Liver (tissue), 9 donors: ENCODE results near the gene CASR. TPM values are rescaled to one million over a fixed set of nuclear protein-coding genes. Genes with fewer than 3 reads are reported as not detected.

Experiments
- DNase-seq: peaks from one replicate; pipeline ENCODE4 v3.0.0-alpha.2; 2017; ENCODE audit warnings: low spot score
- H3K27ac ChIP-seq, 2 donors: one replicate each; pipeline ENCODE4 v1.7.0; 2013; ENCODE audit warnings: inconsistent platforms in 2 of 2, low read length in 2 of 2, control low read depth in 1 of 2, low read depth in 1 of 2, mild to moderate bottlenecking in 1 of 2
- H3K27me3 ChIP-seq, 4 donors: one replicate each; pipeline versions ENCODE4 v1.6.1 to v1.7.0; 2013; ENCODE audit warnings: low read length in 3 of 4, inconsistent platforms in 1 of 4, mild to moderate bottlenecking in 1 of 4, moderate library complexity in 1 of 4; ENCODE audit not compliant: control insufficient read depth in 4 of 4, insufficient read depth in 4 of 4
- H3K36me3 ChIP-seq, 4 donors: one replicate each; pipeline versions ENCODE4 v1.6.1 to v1.7.0; 2013; ENCODE audit warnings: low read length in 3 of 4, mild to moderate bottlenecking in 3 of 4, low read depth in 1 of 4, moderate library complexity in 1 of 4; ENCODE audit not compliant: control insufficient read depth in 4 of 4, insufficient read depth in 3 of 4
- H3K4me1 ChIP-seq, 4 donors: one replicate each; pipeline versions ENCODE4 v1.6.1 to v1.7.0; 2013; ENCODE audit warnings: low read length in 3 of 4, mild to moderate bottlenecking in 3 of 4, moderate library complexity in 1 of 4; ENCODE audit not compliant: control insufficient read depth in 4 of 4, insufficient read depth in 4 of 4
- H3K4me3 ChIP-seq, 3 donors: one replicate each; pipeline versions ENCODE4 v1.6.1 to v1.7.0; 2013; ENCODE audit warnings: low read length in 3 of 3, control low read depth in 1 of 3, low read depth in 1 of 3, mild to moderate bottlenecking in 1 of 3
- H3K9ac ChIP-seq, 2 donors: one replicate each; pipeline ENCODE4 v1.7.0; 2013; ENCODE audit warnings: low read length in 2 of 2, mild to moderate bottlenecking in 2 of 2, moderate library complexity in 2 of 2, control low read depth in 1 of 2, low read depth in 1 of 2
- H3K9me3 ChIP-seq, 4 donors: one replicate each; pipeline versions ENCODE4 v1.6.1 to v1.7.0; 2013; ENCODE audit warnings: low read length in 3 of 4; ENCODE audit not compliant: control insufficient read depth in 4 of 4
- EGR1 ChIP-seq, 2 donors: IDR thresholded peaks; 2 replicates each; pipeline ENCODE4 v1.6.1; 2016 to 2018; ENCODE audit warnings: antibody characterized with exemption in 2 of 2, low read depth in 2 of 2
- FOXA1 ChIP-seq: IDR thresholded peaks from 2 replicates; pipeline ENCODE4 v1.6.1; 2016; ENCODE audit warnings: antibody characterized with exemption
- FOXA2 ChIP-seq: IDR thresholded peaks from 2 replicates; pipeline ENCODE4 v1.6.1; 2016; ENCODE audit warnings: antibody characterized with exemption
- GABPA ChIP-seq, 2 donors: IDR thresholded peaks in 1 of 2; conservative IDR thresholded peaks in 1 of 2; 2 replicates each; pipeline ENCODE4 v1.6.1; 2016; ENCODE audit warnings: antibody characterized with exemption in 2 of 2, mild to moderate bottlenecking in 1 of 2, moderate library complexity in 1 of 2
- HNF4A ChIP-seq, 2 donors: conservative IDR thresholded peaks; 2 replicates each; pipeline ENCODE4 v1.6.1; 2016; ENCODE audit warnings: antibody characterized with exemption in 2 of 2, mild to moderate bottlenecking in 2 of 2
- HNF4G ChIP-seq: IDR thresholded peaks from 2 replicates; pipeline ENCODE4 v1.6.1; 2016; ENCODE audit warnings: antibody characterized with exemption
- JUND ChIP-seq, 2 donors: IDR thresholded peaks; 2 replicates each; pipeline ENCODE4 v1.6.1; 2016; ENCODE audit warnings: antibody characterized with exemption in 2 of 2
- NR2F2 ChIP-seq: IDR thresholded peaks from 2 replicates; pipeline ENCODE4 v1.6.1; 2016; ENCODE audit warnings: antibody characterized with exemption
- RAD21 ChIP-seq, 2 donors: IDR thresholded peaks; 2 replicates each; pipeline ENCODE4 v1.6.1; 2016; ENCODE audit warnings: antibody characterized with exemption in 2 of 2, mild to moderate bottlenecking in 2 of 2
- REST ChIP-seq: IDR thresholded peaks from 2 replicates; pipeline ENCODE4 v1.6.1; 2016; ENCODE audit warnings: antibody characterized with exemption, mild to moderate bottlenecking
- SP1 ChIP-seq: IDR thresholded peaks from 2 replicates; pipeline ENCODE4 v1.6.1; 2018; ENCODE audit warnings: antibody characterized with exemption, mild to moderate bottlenecking
- TAF1 ChIP-seq: conservative IDR thresholded peaks from 2 replicates; pipeline ENCODE4 v1.6.1; 2016; ENCODE audit warnings: antibody characterized with exemption, mild to moderate bottlenecking
- YY1 ChIP-seq: IDR thresholded peaks from 2 replicates; pipeline ENCODE4 v1.6.1; 2016; ENCODE audit warnings: antibody characterized with exemption, mild to moderate bottlenecking
- ZBTB33 ChIP-seq: IDR thresholded peaks from 2 replicates; pipeline ENCODE4 v1.6.1; 2016; ENCODE audit warnings: antibody characterized with exemption
- WGBS: extraction: QIAGEN DNeasy Blood & Tissue Kit; methylation state at CpG from one replicate; pipeline ENCODE4 v1.1.7; 2013; 5-methylcytosine and 5-hydroxymethylcytosine counted together
- polyA plus RNA-seq, 2 donors: library from polyadenylated mRNA; stranded (reverse) in 1 of 2; unstranded in 1 of 2; fragments of 200-250 nt in 1 of 2; fragments of >200 nt in 1 of 2; fragmentation: Nextera tagmentation in 1 of 2; extraction: Ambion mirVana in 1 of 2; gene quantifications; one replicate each; pipeline versions ENCODE4 v1.2.1 to v1.2.3, GENCODE V29; 2013 to 2015
- total RNA-seq, 2 donors: library from RNA; depleted of rRNA; stranded (reverse); fragments of >200 nt; gene quantifications; one replicate each; pipeline ENCODE4 v1.2.3, GENCODE V29; 2014
- TF ChIP-seq, protein P1 (sequence below): IDR thresholded peaks from 2 replicates; pipeline ENCODE4 v1.6.1; 2016; ENCODE audit warnings: antibody characterized with exemption
- TF ChIP-seq, protein P2 (sequence below): fragments of 150-350 bp; IDR thresholded peaks from 2 replicates; pipeline ENCODE4 v1.5.1; 2017; ENCODE audit warnings: improper control_type of control experiment, low read depth, low read length; ENCODE audit not compliant: missing input control
- TF ChIP-seq, protein P3 (sequence below): IDR thresholded peaks from 2 replicates; pipeline ENCODE4 v1.6.1; 2016; ENCODE audit warnings: antibody characterized with exemption
- donor health status: healthy.
- donor health status: healthy.
- donor health status: healthy.
- donor health status: healthy.
- donor health status: healthy.

The CASR gene
- total and polyA plus RNA-seq, 4 donors: 0.05 to 0.29 (median 0.14) TPM

- Histone ChIP-seq H3K36me3 (no peaks in the 10 kb centered on the region), H3K27me3 (no peaks in the 10 kb centered on the region), H3K9me3 (no peaks in the 10 kb centered on the region), H3K4me1 (no peaks in the 10 kb centered on the region), H3K4me3 (no peak overlapping the region), H3K27ac (no peak overlapping the region), H3K9ac (no peak overlapping the region)
- DNase-seq: no peak
- WGBS: 88% methylated on average over 22 of the region's 22 CpGs
- TF ChIP-seq RAD21 (IDR thresholded peaks at IDR 0.05): no peak
- TF ChIP-seq SP1: no peak
- no peak for TF ChIP-seq FOXA1
- TF ChIP-seq, protein P1, sequence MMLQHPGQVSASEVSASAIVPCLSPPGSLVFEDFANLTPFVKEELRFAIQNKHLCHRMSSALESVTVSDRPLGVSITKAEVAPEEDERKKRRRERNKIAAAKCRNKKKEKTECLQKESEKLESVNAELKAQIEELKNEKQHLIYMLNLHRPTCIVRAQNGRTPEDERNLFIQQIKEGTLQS: no peak
- no peak for TF ChIP-seq TAF1
- TF ChIP-seq YY1: no peak
- no peak for TF ChIP-seq REST
- TF ChIP-seq, protein P2, sequence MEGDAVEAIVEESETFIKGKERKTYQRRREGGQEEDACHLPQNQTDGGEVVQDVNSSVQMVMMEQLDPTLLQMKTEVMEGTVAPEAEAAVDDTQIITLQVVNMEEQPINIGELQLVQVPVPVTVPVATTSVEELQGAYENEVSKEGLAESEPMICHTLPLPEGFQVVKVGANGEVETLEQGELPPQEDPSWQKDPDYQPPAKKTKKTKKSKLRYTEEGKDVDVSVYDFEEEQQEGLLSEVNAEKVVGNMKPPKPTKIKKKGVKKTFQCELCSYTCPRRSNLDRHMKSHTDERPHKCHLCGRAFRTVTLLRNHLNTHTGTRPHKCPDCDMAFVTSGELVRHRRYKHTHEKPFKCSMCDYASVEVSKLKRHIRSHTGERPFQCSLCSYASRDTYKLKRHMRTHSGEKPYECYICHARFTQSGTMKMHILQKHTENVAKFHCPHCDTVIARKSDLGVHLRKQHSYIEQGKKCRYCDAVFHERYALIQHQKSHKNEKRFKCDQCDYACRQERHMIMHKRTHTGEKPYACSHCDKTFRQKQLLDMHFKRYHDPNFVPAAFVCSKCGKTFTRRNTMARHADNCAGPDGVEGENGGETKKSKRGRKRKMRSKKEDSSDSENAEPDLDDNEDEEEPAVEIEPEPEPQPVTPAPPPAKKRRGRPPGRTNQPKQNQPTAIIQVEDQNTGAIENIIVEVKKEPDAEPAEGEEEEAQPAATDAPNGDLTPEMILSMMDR: no peak
- no peak for TF ChIP-seq GABPA (IDR thresholded peaks at IDR 0.05 in 1 of 2, conservative IDR thresholded peaks at IDR 0.05 in 1 of 2)
- TF ChIP-seq HNF4G: no peak
- no peak for TF ChIP-seq EGR1 (IDR thresholded peaks at IDR 0.05; ENCODE audit: low read depth in 2 of 2)
- TF ChIP-seq ZBTB33: no peak
Observed at GRCh38 chr3:122283796-122284445, 100.5 kb downstream of the CASR start.

GRCh38 chr3:122284486-122284885 is 101.0 kb downstream of the CASR start:
- 94% methylated on average over 20 of the region's 20 CpGs for WGBS
- DNase-seq: no peak

More at GRCh38 chr3:122284486-122284885, 101.0 kb downstream of the CASR start:
- Histone ChIP-seq H3K4me3 (no peak overlapping the region), H3K27me3 (no peaks in the 10 kb centered on the region), H3K4me1 (no peaks in the 10 kb centered on the region), H3K27ac (no peak overlapping the region), H3K9me3 (no peaks in the 10 kb centered on the region), H3K9ac (no peak overlapping the region), H3K36me3 (no peaks in the 10 kb centered on the region)
- TF ChIP-seq, protein P3, sequence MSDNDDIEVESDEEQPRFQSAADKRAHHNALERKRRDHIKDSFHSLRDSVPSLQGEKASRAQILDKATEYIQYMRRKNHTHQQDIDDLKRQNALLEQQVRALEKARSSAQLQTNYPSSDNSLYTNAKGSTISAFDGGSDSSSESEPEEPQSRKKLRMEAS: no peak
- TF ChIP-seq NR2F2 (no peak), JUND (IDR thresholded peaks at IDR 0.05) (no peak), SP1 (no peak), ZBTB33 (no peak), TAF1 (no peak), GABPA (IDR thresholded peaks at IDR 0.05 in 1 of 2, conservative IDR thresholded peaks at IDR 0.05 in 1 of 2) (no peak), HNF4A (conservative IDR thresholded peaks at IDR 0.05) (no peak), FOXA1 (no peak), HNF4G (no peak), RAD21 (IDR thresholded peaks at IDR 0.05) (no peak), REST (no peak), FOXA2 (no peak)
